ENCODE measurements around the gene SYCE1.
"Not testable (repeated sequence)": the region's sequence is repeated elsewhere in the genome, so short reads cannot be mapped to it uniquely, and the experiment has no call there.

SYCE1 gene

DNA sequence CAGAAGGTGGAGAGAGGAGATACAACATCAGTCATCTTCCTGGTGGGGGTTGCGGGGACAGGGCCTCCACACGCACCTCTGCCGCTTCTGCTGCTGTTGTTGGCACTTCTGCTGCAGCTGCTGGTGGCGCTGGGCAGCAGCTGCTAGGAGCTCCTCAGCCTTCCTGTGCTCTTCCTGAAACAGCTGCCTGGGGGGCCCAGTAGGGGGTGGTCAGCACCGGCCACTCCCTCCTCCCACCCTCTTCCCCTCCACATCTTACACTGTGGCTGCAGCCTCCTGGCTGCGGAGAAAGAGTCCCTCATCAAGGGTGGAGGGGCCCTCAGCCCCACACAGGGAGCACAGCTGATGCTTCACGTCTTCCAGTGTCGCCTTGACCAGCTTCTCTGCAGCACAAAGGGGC, 9.9 kb downstream of the SYCE1 start:
- DNase-seq = no peak

DNA sequence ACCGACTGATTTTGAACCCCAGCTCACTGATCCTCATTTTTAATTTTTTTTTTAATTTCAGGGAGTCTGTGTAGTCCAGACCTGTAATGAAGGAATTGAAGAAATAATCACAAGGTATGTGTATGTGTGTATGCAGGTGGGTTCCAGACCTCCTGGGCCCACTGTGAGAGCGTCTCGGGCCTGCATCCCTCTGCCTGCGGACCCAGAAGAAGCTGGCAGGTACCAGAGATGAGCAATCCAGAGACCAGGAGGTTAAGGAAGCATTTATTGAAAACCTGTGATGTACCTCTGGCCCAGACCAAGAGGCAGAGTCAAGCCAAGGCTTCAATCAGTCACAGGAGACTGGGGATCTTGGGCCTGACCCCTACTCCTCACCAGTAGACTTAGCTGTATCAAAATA, 10.8 kb downstream of the SYCE1 start:
- DNase-seq = no peak

DNA sequence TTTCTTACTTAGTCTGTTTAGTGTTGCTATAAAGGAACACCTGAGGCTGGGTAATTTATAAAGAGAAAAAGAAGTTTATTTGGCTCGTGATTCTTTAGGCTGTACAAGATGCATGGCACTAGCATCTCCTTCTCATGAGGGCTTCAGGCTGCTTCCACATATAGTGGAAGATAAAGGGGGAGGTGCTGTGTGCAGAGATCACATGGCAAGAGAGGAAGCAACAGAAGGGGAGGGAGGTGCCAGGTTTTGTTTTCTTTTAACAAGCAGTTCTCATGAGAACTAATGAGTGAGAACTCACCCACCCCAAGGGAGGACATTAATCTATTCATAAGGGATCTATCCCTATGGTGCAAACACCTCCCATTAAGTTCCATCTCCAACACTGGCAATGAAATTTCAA, 20.9 kb downstream of the SYCE1 start:
- DNase-seq = no peak

DNA sequence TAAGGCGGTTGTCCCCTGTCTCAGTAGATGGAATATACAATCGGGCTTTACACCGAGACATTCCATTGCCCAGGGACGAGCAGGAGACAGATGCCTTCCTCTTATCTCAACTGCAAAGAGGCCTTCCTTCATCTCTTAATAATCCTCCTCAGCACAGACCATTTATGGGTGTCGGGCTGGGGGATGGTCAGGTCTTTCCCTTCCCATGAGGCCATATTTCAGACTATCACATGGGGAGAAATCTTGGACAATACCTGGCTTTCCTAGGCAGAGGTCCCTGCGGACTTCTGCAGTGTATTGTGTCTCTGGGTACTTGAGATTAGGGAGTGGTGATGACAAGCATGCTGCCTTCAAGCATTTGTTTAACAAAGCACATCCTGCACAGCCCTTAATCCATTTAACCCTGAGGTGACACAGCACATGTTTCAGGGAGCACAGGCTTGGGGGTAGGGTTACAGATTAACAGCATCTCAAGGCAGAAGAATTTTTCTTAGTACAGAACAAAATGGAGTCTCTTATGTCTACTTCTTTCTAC, 23.9 kb downstream of the SYCE1 start:
- DNase-seq = not testable (repeated sequence)

DNA sequence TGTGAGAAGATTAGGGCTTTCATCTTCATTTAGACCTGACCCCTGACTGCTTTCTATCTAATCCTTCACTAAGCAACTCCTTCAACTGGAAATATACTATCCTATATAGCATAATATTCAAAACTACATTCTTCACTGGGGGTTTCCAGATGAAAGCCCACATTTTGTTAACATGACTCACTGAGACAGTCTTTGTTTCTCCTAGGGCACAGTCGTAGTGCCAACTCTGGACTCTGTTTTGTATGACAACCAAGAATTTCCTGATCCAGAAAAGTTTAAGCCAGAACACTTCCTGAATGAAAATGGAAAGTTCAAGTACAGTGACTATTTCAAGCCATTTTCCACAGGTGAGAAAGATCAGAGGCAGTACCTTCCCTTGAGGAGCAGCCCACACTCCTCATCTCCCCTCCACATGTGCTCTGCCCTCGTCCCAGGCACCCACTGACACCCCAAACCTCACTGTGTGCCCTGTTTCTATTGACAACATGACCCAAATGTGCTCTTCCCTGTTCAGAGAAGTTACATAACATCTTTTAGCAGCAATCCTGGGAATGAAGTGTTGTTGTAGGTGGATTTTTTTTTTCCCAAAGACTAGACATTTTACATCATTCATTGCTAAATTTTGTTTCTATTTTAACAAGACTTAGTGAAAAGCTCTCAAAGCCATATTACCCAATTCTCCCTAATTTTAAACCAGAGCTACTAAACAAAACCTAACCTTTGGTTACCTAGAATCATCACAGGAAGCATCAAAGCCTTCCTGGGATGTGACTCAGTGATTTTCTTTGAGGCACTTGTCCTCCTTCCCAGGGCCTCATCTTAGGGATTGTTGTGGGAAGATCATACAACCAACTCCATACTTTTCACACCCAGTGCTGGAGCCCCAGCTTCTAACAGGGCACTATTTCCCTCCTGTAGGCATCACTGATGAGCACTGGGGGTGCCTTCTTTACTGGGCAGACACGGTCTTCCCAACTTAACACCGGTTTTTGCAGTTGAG, 27.5 kb downstream of the SYCE1 start:
- no peak for DNase-seq

DNA sequence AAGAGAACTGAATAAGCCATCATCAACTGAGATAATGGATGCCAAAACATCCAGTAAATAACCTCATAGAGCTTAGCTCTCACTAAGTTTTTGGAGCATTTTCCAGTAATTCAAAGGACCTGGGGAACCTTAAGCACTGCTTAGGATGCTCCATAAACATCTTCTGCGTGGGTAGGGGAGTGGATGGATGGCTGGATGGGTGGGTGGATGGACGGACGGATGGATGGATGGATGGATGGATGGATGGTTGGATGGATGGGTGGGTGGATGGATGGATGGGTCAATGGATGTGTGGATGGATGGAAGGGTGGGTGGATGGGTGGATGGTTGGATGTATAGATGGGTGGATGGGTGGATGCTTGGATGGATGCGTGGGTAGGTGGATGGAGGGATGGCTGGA, 29.2 kb downstream of the SYCE1 start:
- DNase-seq = no peak

DNA sequence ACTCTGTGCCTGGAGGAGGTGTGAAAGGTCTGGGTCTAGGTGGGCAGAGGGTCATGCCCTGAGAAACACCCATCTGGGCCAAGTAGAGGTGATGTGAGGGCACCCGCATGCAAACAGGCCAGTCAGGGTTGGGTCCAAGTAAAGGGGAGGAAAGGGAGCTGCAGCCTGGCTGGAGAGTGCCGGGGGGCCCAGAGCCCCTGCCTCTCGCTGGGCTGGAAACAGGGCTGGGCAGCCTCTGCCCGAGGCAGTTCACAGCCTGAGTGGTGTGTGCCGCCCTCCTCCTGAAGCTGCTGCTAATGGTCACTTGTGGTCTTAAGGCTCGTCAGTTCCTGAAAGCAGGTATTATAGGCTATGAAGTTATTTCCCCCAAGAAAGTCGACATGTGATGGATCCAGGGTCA, 31.0 kb downstream of the SYCE1 start:
- DNase-seq = no peak

DNA sequence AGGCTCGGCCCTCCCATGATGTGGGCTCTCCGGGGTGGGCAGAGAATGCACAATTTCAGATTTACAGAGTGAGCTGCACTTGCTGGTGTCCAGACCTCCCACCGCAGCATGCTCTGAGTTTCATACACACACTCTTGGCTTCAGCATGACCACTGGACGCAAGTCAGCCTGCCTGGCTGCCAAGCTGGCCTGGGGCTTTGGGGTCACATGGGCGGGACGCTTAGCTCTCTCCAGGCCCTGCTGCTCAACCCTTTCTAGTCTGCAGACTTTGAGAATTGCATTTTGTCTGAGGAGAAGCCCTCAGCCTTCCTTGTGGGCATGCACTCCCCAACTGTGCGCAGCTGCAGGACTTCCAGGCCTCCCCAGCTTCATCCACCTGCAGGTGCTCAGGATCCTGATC, 32.5 kb downstream of the SYCE1 start:
- DNase-seq = no peak

DNA sequence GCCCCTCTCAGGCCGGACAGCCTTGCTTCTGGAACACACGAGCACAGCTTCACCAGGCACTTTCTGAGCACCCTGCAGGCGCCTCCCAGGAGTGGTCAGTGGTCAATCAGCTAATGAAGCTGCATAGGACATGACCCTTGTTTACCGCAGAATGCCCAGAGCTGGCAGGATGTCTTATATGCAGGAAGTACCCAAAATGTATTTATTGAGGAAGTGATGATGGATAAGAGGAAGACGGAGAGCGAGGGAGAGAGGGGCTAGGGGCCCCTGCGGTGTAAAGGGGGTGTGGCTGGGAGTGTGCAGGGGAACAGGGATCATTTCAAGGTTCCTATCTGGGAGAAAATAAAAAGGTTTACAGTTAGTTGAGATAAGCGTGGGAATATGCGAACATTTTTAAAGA, 34.9 kb downstream of the SYCE1 start:
- no peak for DNase-seq

DNA sequence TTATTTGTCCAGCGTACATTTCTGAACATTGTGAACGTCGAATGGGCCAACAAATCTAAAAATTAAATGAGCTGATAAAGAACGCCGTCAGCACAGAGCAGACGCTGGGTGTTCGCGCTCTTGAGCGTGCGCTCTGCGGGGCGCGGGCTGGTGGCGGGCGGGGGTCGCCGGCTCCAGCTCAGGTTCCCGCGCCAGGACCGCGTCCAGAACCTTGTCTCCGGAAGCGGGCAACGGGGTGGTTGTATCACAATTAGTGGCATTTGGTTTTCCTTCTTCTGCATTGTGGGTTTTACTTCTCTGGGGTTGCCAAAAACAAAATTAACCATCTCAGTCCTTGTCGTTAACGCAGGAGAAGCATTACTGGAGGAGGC, 35.8 kb downstream of the SYCE1 start:
- no peak for DNase-seq

DNA sequence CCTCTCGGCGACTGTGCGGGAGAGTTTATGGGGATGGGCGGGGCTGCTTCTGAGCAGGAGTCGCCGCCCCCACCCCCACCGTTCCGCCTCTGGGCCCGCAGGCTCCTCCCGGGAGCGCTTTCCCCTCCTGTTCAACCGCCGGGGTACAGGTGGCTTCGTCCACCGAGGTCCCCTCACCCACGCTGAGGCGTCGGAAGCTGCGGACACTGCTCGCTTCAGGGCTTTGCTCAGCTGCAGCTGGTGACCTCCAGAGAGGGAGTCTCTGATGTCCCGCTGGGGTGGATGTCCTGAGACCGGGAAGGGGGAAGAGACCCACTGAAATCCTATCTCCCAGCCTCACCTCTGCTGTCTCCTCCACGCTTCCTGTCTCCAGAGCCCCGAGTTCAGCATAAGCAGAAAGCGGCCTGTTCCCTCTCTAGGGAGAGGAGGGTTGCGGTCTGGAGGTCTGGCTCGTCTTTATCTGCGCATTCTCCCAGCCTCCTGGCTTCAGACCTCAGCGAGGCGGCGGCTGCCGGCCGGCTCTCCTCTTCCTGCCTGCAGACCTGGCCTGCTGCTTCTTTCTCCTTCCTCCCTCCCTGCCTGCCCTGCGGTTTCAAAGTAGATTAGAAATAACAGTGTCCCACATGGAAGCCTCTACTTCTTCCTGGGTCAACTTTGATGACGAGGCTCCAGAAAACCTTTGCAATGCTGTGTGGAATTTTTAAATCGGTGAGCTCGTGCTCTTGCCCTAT, 36.4 kb downstream of the SYCE1 start:
- DNase-seq = no peak

DNA sequence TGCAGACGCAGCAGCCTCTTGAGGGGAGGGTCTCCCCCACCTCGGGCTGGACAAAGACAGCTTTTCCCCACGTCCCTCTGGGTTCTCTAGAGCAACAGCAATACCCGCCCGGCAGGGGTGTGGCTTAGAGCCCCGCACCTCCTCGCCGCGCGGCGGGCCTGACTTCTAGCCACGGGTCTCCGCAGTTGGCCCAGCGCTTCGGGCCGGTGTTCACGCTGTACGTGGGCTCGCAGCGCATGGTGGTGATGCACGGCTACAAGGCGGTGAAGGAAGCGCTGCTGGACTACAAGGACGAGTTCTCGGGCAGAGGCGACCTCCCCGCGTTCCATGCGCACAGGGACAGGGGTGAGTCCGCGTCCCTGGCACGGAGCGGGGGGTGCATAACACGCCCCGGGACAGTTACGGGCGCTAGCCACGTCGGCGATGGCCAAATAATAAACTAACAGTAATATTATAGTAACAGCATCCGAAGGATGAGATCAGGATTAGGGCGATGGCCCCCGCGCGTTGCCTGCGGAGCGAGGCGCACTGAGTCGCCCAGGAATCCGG, 37.0 kb downstream of the SYCE1 start:
- DNase-seq = no peak

DNA sequence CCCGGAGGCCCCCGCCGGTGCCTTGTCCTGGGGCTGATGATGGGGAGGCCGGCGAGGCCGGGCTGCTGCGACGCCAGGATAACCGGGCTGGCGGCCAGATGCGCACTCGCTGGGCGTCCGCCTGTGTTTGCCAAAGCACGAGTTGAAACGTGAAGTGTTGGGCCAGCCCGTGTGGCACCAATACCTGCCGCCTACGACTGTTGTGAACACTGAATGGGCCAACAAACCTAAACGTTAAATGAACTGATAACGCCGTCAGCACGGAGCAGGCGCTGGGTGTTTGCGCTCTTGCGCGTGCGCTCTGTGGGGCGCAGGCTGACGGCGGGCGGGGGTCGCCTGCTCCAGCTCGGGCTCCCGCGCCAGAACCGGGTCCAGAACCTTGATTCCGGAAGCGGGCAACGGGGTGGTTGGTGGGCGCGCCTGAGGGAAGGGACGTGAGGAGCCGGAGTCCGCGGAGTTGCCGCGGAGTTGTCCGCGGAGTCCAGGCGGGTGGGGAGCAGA, 37.6 kb downstream of the SYCE1 start:
- no peak for DNase-seq

DNA sequence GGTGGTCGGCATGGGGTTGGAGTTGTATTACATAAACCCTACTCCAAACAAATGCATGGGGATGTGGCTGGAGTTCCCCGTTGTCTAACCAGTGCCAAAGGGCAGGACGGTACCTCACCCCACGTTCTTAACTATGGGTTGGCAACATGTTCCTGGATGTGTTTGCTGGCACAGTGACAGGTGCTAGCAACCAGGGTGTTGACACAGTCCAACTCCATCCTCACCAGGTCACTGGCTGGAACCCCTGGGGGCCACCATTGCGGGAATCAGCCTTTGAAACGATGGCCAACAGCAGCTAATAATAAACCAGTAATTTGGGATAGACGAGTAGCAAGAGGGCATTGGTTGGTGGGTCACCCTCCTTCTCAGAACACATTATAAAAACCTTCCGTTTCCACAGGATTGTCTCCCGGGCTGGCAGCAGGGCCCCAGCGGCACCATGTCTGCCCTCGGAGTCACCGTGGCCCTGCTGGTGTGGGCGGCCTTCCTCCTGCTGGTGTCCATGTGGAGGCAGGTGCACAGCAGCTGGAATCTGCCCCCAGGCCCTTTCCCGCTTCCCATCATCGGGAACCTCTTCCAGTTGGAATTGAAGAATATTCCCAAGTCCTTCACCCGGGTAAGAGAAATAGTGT, 38.3 kb downstream of the SYCE1 start, which contains the start of gene CYP2E1:
TSS of gene CYP2E1 (plus strand) at position 407 of the 632 bp plus-strand sequence. CDS start at position 440, 33 bp downstream.
- DNase-seq = no peak

DNA sequence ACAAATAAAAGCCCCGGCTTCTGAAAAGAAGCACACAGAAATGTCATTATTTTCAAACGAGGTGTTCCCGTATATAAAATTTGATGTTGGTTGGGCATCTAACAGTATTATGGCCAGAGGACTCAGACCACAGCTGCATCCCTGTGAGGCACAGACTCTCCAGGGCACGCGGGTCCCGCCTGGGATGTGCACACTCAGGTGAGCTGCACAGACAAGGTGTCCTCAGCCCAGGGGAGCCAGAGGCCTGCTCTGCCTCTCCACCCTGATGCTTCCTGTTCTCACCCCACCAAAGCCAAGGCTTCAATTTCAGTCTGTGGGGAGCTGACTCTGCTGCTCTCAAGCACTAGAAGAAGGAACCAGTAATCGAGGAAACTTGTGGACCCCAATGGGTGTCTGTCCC, 39.9 kb downstream of the SYCE1 start:
- DNase-seq = no peak

DNA sequence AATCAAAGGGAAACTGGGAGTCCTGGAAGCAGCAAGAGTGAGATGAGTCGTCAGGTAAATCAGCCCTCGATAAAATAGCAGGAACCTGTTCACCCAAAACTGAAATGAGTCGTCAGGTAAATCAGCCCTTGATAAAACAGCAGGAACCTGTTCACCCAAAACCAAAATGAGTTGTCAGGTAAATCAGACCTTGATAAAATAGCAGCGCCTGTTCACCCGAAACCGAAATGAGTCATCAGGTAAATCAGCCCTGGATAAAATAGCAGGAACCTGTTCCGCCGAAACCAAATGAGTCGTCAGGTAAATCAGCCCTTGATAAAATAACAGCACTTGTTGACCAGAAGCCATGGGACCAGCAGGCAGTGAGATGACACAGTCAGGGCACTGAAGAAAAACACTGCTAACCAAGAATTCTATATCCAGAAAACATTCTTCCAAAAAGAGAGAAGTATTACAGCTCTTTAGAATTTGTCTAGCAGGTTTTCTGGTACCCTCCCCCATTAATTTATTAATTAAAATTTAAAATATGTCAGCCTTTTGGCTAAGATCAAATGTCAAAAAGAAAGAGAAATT, 41.7 kb downstream of the SYCE1 start:
- DNase-seq = no peak

DNA sequence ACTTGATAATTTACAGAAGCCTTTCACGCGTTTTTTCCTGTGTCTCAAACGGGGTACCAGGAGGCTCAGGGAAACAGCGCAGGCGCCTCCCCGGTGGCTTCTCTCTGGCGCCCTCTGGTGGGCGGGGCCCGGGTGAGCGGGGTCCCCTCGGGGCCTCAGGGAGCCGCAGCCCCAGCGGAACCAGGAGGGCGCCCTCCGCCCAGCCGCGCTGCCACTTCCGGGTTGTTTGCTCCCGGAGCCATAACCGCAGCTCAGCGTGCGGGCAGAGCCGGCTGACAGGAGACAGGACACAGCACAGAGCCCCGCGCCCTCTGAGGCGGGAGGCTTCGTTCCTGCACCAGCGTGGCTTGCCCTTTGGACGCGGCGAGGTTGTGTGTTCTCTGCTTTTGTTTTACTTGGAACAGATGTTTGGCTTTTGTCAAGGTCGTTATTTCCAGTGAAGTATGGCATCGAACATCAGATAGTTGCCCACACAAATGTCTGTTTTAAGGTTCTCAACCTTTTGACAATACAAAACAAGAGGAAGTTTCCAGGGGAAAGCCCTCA, 45.1 kb downstream of the SYCE1 start:
- peak; percentile 7 for DNase-seq

DNA sequence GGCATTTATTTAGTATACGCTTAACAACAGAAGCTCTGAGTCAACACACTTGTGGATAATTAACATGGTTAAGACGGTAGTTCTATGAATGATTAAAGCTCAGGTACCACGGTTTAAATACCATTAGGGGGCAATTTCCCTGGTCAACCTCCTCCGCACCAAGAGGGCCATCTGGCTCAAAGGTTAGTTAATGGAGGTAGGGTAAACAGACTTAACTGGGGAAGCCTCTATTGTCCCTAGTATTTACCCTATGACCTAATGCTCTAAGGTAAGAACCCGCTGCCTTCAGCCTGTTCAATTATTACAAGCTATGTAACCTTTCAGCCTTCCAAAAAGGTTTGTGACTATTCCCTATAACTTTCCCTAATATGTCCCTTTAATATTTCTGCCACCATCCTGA, 46.9 kb downstream of the SYCE1 start:
- DNase-seq = not testable (repeated sequence)

DNA sequence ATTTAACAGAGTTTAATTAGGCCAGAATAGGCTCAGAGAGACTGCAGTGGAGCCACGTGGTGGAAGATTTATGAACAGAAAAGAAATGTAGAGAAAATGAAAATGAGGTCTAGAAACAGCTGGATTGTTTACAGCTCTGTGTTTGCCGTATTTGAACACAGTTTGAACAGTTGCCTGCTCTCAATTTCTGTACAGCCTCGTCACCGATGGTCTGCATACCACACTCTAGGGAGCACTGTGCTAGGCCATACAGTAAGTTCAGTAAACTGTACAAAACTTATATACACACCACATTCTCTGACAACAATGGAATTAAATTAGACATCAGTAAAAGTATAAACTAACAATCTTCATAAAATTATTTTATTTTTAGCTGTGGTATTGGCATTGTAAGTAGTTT, 49.3 kb downstream of the SYCE1 start:
- no peak for DNase-seq

DNA sequence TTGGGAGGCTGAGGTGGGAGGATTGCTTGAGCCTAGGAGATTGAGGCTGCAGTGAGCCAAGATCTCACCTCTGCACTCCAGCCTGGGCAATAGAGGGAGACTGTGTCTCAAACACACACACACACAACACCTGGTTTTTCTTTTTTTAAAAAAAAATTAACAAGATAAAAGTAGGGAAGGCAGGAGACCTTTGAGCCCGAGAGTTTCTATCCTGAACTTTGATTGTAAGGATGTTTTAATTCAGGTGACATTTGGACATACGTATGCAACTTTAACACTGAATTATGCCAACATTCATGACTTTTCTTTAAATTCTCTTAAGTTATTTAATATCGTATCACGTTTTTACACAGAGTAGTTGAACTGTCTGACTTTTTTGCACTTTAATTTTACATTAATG, 49.9 kb downstream of the SYCE1 start:
- no peak for DNase-seq

DNA sequence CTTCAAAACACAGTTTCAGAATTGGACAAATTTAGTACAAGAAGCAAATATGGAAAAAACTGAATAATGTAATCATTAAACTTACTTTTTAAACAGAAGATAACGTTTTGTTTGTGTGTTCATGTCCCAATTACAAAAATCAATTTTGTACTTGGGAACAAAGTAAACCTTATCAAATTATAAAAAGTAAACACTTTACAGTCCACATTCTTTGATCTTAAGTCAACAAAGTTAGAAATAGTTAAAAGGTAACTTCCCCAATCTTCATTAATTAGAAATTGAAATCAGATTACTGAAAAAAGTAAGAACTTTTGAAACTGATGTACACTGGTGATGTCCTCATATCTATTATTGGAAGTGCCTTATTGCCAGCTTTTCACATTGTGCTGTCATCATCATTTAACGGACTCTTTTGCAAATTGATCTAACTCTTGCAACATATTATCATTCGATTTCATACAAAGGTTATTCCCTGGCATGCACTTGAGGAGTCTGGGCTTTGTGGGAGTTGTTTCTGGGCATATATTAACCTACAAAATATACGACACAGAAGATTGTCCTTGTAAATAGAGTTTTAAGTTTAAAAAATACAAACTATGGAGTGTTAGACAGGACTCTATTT, 53.4 kb downstream of the SYCE1 start:
- DNase-seq = no peak

DNA sequence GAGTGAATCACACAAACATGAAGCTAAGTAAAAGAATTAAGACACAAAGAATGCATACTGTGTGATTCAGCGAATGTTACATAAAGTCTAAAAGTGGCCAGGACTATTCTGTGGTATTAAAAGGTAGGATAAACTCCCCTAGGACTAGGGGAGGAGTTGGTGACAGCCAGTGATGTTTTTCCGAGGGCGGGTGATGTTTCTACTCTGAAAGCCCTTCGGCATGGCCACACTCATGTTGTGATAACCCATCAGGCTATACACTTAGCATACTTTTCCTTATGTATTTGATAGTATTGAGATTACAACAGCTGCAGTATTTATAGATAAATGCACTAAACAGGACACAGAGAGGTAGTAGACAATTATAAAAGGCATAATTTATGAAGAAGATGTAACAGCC, 54.0 kb downstream of the SYCE1 start:
- DNase-seq = no peak

Measured in NCI-H1105 treated with DMSO at 0.1 percent for 48 hours (cell line).